GM12878 (cell line): Measurements from ENCODE around the gene UBAP1L. TPM values are rescaled to one million over a fixed set of nuclear protein-coding genes. Genes with fewer than 3 reads are reported as not detected.

Source experiments
- ATAC-seq: fragments of 200-7000 bp; cut with Tn5 transposase; 3 replicates; pipeline ENCODE4 v1.9.1; 2020; ENCODE audit warnings: mild to moderate bottlenecking, moderate library complexity
- BruUV-seq: library from RNA; stranded (reverse); fragments of 400-500 nt; replicated peaks from 2 replicates; lab custom pipeline; 2021; lab: Mats Ljungman, UMichigan
- CTCF ChIA-PET: fragments of 300-600 bp; sonication (Branson Sonifier 250); formaldehyde crosslinking; extraction: SDS; loops from one replicate; lab custom pipeline; 2021; ENCODE audit warnings: inconsistent platforms; lab: Yijun Ruan, JAX
- POLR2A ChIA-PET: fragments of 350-600 bp; formaldehyde crosslinking; extraction: SDS; loops from one replicate; lab custom pipeline; 2021; ENCODE audit warnings: inconsistent platforms; lab: Charles Lee
- RAD21 ChIA-PET: fragments of 300-600 bp; sonication (Branson Sonifier 250); formaldehyde crosslinking; loops from one replicate; lab custom pipeline; 2023; ENCODE audit warnings: antibody characterized with exemption; ENCODE audit not compliant: unreplicated experiment; lab: Charles Lee
- SMC1A ChIA-PET: fragments of 300-600 bp; sonication (Branson Sonifier 250); formaldehyde crosslinking; loops from one replicate; lab custom pipeline; 2023; ENCODE audit not compliant: unreplicated experiment, uncharacterized antibody; lab: Charles Lee
- DNase-seq: peaks from one replicate; pipeline ENCODE4 v3.0.0-alpha.2; 2011; ENCODE audit warnings: low read depth, low spot score
- FAIRE-seq: peaks from 3 replicates; lab custom pipeline; 2011; peaks lifted over from hg19 to GRCh38; lab: Jason Lieb, UNC
- H2AFZ ChIP-seq: 2 replicates; pipeline ENCODE4 v1.6.0; 2011; ENCODE audit warnings: low read depth, low read length, control low read depth; ENCODE audit not compliant: control insufficient read depth
- H3K27ac ChIP-seq: 2 replicates; pipeline ENCODE4 v1.5.1; 2011; ENCODE audit warnings: control low read depth; ENCODE audit not compliant: control insufficient read depth, insufficient read depth
- H3K27me3 ChIP-seq, 2 experiments: replicated peaks in 1 of 2; 2 replicates each; pipeline versions ENCODE4 v1.6.0 to v1.6.1; 2011; ENCODE audit warnings: low read length in 1 of 2; ENCODE audit not compliant: control insufficient read depth in 2 of 2, insufficient read depth in 2 of 2
- H3K36me3 ChIP-seq, 2 experiments: 2 replicates each; pipeline ENCODE4 v1.5.1; 2011; ENCODE audit warnings: low read length in 1 of 2; ENCODE audit not compliant: control insufficient read depth in 2 of 2, insufficient read depth in 2 of 2
- H3K4me1 ChIP-seq: 2 replicates; pipeline ENCODE4 v1.6.1; 2011; ENCODE audit warnings: mild to moderate bottlenecking, low read length, moderate library complexity, mixed read lengths; ENCODE audit not compliant: control insufficient read depth, insufficient read depth
- H3K4me2 ChIP-seq: 2 replicates; pipeline ENCODE4 v1.6.0; 2011; ENCODE audit warnings: control low read depth; ENCODE audit not compliant: control insufficient read depth, insufficient read depth
- H3K4me3 ChIP-seq: fragments of 200-600 bp; sonication (generic); 2 replicates; pipeline ENCODE4 v1.5.1; 2016
- H3K79me2 ChIP-seq: 2 replicates; pipeline ENCODE4 v1.6.0; 2011; ENCODE audit warnings: low read length; ENCODE audit not compliant: control insufficient read depth, insufficient read depth
- H3K9ac ChIP-seq: 2 replicates; pipeline ENCODE4 v1.8.0; 2011; ENCODE audit warnings: low read length, control low read depth, mixed read lengths; ENCODE audit not compliant: control insufficient read depth, insufficient read depth
- H3K9me3 ChIP-seq: replicated peaks from 3 replicates; pipeline ENCODE4 v1.5.1; 2011; ENCODE audit warnings: mild to moderate bottlenecking, low read length; ENCODE audit not compliant: control insufficient read depth, insufficient read depth
- H4K20me1 ChIP-seq: 2 replicates; pipeline ENCODE4 v1.6.0; 2011; ENCODE audit not compliant: control insufficient read depth, insufficient read depth
- CEBPB ChIP-seq, 2 experiments: fragments of 150-350 bp in 1 of 2; IDR thresholded peaks; 2 replicates each; pipeline ENCODE4 v1.6.1; 2012 to 2014; ENCODE audit warnings: low read depth in 2 of 2, low read length in 2 of 2, borderline replicate concordance in 1 of 2, inconsistent platforms in 1 of 2
- E4F1 ChIP-seq: fragments of 450-650 bp; IDR thresholded peaks from 2 replicates; pipeline ENCODE4 v1.6.1; 2018; ENCODE audit warnings: borderline replicate concordance, mild to moderate bottlenecking; ENCODE audit not compliant: partially characterized antibody
- FOXK2 ChIP-seq: fragments of 450-650 bp; IDR thresholded peaks from 2 replicates; pipeline ENCODE4 v1.6.1; 2017; ENCODE audit warnings: mild to moderate bottlenecking, moderate library complexity
- NKRF ChIP-seq: fragments of 450-650 bp; conservative IDR thresholded peaks from 2 replicates; pipeline ENCODE4 v1.6.1; 2017; ENCODE audit warnings: mild to moderate bottlenecking, moderate library complexity
- REST ChIP-seq: IDR thresholded peaks from 2 replicates; pipeline ENCODE4 v1.6.1; 2012; ENCODE audit warnings: mild to moderate bottlenecking, low read depth, low read length
- ZBTB40 ChIP-seq: fragments of 450-650 bp; IDR thresholded peaks from 2 replicates; pipeline ENCODE4 v1.6.1; 2016; ENCODE audit warnings: mild to moderate bottlenecking, moderate library complexity, borderline replicate concordance
- WGBS: methylation state at CpG from one replicate; pipeline ENCODE4 v1.1.6; 2016; ENCODE audit warnings: low lambda C conversion rate; ENCODE audit not compliant: insufficient replicate concordance, insufficient coverage; ENCODE audit errors: missing lambda C conversion rate; 5-methylcytosine and 5-hydroxymethylcytosine counted together
- in situ Hi-C: fragments of 300-500 bp; cut with MboI; formaldehyde crosslinking; loops from 9 replicates; pipeline ENCODE4 v1.14.3; 2018; ENCODE audit warnings: mixed read lengths
- intact Hi-C: fragments of 100-400 bp; cut with micrococcal nuclease; formaldehyde crosslinking; loops from one replicate; pipeline ENCODE4 v1.14.2; 2022; ENCODE audit not compliant: unreplicated experiment
- polyA plus RNA-seq, 11 experiments: library from polyadenylated mRNA; depleted of rRNA in 4 of 11; unstranded in 6 of 11; stranded (reverse) in 5 of 11; fragments of >200 nt; fragmentation: Nextera tagmentation in 4 of 11; fragmentation: Illumina TruSeq in 1 of 11; extraction: Ambion mirVana in 4 of 11; extraction: Trizol in 1 of 11; gene quantifications; 1 replicate in 1 of 11; 2 replicates in 10 of 11; pipeline versions ENCODE4 v1.2.1 to v1.2.3, GENCODE V29; 2011 to 2016; ENCODE audit warnings: inconsistent platforms in 2 of 11, missing spikeins in 2 of 11, low read depth in 1 of 11
- total RNA-seq, 4 experiments: library from RNA; depleted of rRNA in 3 of 4; stranded (reverse); fragments of >200 nt in 3 of 4; fragmentation: Illumina TruSeq in 1 of 4; extraction: Trizol in 1 of 4; gene quantifications; 2 replicates each; pipeline versions ENCODE4 v1.2.1 to v1.2.3, GENCODE V29; 2013 to 2021

UBAP1L gene
- total and polyA plus RNA-seq, 10 of the 15 experiments (the other 5 are each of a cell fraction or from before 2014, with no cell fraction given), result 0.03 to 2.6 (median 1.0) TPM

GRCh38 chr15:65052956-65053355 lies 62.0 kb downstream of the UBAP1L start (continued):
- TF ChIP-seq NKRF, result no peak
- TF ChIP-seq REST, result no peak

GRCh38 chr15:65051266-65051665 lies 63.7 kb downstream of the UBAP1L start:
- in situ Hi-C loops, result no loop called here
- H3K4me1 ChIP-seq, result peaks cover 8% of the 10 kb centered on the region
- CTCF ChIA-PET, result interaction anchor here (0.6 to 2.2 kb wide), 6 partner anchors 8 to 275 kb away, joined by 3 to 7 read pairs (median 4); no protein-coding TSS in a partner anchor
- no peak overlapping the region for H3K27ac ChIP-seq
- no peak overlapping the region for H3K4me2 ChIP-seq
- no peak for FAIRE-seq
- BruUV-seq, result no TSS peak
- no peak overlapping the region for H3K4me3 ChIP-seq
- no peak for ATAC-seq
- SMC1A ChIA-PET, result interaction anchor here (0.6 to 1.5 kb wide), 4 partner anchors 33 to 335 kb away, joined by 3 to 4 read pairs (median 4); no protein-coding TSS in a partner anchor
- intact Hi-C loops, result loop anchor here (5.0 kb wide), 1 partner anchor 131 kb away; no protein-coding TSS in a partner anchor
- no peak overlapping the region for H3K9ac ChIP-seq
- RAD21 ChIA-PET, result no interaction called here
- H3K27me3 ChIP-seq, result no peaks in the 10 kb centered on the region
- no peak overlapping the region for H2AFZ ChIP-seq
- no peak for DNase-seq
- no peaks in the 10 kb centered on the region for H3K9me3 ChIP-seq
- no peaks in the 10 kb centered on the region for H3K79me2 ChIP-seq
- POLR2A ChIA-PET, result interaction anchor here (0.8 to 1.8 kb wide), 3 partner anchors 8 to 110 kb away, joined by 3 to 7 read pairs (median 5); no protein-coding TSS in a partner anchor
- no peaks in the 10 kb centered on the region for H4K20me1 ChIP-seq
- 85% methylated on average over 2 of the region's 2 CpGs for WGBS
- no peaks in the 10 kb centered on the region for H3K36me3 ChIP-seq
- TF ChIP-seq ZBTB40 (no peak), CEBPB (IDR thresholded peaks at IDR 0.05; ENCODE audit: borderline replicate concordance in 1 of 2, low read depth in 2 of 2, low read length in 2 of 2) (no peak), E4F1 (no peak), FOXK2 (no peak)
